NCI-H2107 (cell line): ENCODE results near the gene ABCB1.
"Not testable (repeated sequence)": the region's sequence is repeated elsewhere in the genome, so short reads cannot be mapped to it uniquely, and the experiment has no call there.

Source experiments
- DNase-seq: peaks from one replicate; lab custom pipeline; 2025; lab: John Stamatoyannopoulos, UW

ABCB1 gene

GRCh38 chr7:87575521-87575920 is 25.2 kb downstream of the ABCB1 start:
- DNase-seq = no peak

DNA sequence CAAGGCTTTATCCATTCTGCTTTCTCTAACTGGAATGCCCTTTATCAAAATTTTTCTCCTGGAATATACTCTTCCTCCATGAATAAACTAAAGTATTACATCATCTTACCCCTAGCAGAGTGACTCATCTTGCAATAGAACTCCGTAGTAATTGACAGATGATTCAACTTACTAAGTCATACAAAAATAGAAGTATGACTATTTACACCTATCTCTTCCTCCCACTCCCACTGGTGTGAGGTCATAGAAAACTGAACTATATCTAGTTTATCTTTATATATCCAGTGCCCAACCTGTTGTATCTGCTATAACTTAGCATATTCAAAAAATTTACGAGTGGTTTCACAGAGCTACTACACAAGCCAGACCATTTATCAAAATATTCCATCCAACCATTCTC is 26.1 kb downstream of the ABCB1 start:
- no peak for DNase-seq

DNA sequence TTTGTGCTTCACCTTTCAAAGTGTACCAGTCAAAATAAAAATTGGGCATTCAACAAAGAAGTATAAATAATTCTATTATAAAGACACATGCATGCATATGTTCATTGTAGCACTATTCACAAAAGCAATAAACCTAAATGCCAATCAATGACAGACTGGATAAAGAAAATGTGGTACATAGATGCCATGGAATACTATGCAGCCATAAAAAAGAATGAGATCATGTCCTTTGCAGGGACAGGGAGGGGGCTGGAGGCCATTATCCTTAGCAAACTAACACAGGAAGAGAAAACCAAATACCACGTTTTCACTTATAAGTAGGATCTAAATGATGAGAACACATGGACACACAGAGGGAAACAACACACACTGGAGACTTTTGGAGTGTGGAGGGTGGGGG is 28.2 kb downstream of the ABCB1 start:
- not testable (repeated sequence) for DNase-seq

DNA sequence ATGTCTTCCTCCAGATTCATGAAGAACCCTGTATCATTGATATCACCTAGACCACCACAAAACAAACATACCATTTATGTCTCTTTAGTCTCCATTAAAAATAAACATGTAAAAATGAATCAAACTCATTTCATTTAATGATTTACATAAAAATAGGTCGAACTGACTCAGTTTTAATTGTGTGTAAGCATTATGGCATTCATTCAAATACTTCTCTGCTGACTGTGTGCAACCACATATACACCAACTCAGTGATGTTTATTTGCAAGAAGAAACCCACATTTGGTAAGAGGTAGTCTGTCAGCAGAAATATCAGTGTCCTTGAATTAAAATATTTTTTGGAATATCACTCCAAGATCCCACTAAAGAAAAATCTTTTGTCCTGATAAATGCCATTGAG is 30.5 kb downstream of the ABCB1 start:
- DNase-seq = no peak

GRCh38 chr7:87567052-87567451 is 33.6 kb downstream of the ABCB1 start:
- DNase-seq = no peak

DNA sequence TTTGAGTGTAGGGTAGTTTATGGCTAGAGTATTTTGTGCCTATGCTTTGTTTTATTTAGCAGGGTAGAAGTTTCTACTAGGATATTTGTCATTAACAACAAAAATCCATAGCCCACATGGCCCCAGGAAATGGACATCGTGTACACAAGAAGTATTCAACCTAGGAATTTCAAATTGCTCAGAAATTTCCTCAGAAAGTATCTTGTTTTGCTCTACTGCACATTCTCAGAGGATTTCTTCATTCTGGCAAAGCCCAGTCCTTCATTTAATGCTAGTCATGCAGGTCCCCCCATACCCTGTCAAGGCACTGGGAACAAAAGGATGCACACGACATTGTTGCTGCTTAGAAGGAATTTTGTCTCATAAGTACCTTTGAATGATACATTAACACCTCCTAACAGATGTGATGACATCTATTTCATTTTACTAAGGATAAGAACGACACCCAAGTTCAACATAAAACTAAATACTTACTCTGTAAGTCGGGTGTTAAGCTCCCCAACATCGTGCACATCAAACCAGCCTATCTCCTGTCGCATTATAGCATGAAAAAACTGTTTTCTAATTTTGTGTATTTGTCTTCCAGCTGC is 34.3 kb downstream of the ABCB1 start:
- DNase-seq = no peak

DNA sequence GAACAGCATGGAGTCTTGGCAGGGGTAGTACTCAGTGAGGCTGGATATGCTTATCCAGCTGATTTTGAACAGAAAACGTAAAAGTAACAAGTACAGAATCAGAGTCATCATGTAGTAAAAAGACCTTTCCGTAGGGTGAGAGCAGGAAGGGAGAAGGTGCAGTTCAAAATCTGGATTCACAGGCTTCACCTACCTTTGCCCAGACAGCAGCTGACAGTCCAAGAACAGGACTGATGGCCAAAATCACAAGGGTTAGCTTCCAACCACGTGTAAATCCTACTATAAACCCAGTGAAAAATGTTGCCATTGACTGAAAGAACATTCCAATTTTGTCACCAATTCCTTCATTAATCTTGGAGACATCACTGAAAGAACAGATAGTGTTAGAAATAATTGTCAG is 34.8 kb downstream of the ABCB1 start:
- no peak for DNase-seq

DNA sequence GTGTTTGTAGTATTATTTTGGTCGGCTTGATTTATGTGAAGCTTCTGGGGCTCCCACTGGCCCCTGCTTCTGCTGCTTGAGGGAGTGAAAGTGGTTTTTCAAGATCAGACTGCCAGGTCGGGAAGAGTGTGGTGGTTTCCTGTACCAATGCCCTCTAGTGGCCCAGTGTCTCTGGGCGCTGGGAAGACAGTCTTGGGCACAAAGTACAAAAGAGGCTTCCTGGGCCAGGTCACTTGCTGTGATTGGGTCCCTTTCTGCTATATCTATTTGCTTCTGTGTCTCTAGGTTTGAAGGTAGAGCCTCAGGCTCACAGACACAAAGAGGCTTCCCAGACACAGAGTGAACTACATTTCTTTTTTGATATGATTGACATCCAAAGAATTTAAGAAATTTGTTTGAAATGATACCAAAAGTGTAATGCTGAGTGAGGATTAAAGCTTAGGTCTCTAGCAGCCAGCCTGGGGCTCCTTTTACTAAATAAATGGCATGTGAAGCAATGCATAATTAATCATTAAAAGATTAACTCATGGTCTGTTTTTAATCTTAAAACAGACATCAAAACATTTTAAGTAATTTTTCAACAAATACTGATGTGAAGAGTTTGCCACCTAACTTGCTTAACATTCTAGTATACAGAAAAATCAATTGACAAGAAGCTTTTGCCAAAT is 36.3 kb downstream of the ABCB1 start:
- DNase-seq = no peak

DNA sequence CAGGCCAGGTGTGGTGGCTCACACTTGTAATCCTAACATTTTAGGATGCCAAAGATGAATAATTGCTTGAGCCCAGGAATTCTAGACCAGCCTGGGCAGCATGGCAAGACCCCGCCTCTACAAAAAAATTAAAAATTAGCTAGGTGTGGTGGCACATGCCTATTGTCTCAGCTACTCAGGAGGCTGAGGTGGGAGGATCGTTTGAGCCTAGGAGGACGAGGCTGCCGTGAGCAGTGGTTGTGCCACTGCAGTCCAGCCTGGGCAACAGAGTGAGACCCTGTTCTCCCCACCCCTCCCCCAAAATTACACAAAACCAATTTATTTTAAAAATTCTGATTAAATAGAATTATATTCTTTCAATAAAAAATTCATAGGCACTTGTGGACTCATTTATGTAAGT is 39.0 kb downstream of the ABCB1 start:
- DNase-seq = no peak

DNA sequence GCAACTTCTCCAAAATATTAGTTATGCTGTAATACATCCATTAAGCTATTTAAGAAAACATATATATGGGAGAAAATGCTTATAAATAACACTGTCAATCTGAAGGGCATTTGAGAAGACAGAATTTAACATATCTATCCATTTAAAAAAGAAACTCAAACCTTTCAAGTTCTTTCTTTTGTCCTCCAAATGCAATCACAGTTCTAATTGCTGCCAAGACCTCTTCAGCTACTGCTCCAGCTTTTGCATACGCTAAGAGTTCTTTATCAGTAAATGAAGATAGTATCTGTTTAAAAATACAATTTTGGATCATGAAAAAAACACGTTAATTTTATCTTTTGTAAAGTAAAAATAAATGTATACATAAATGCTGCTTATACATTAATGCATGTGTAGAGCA is 39.6 kb downstream of the ABCB1 start:
- DNase-seq = no peak

- no peak for DNase-seq
These were observed 48.3 kb downstream of the ABCB1 start for GRCh38 chr7:87552351-87552900.

GRCh38 chr7:87548123-87548919 is 52.4 kb downstream of the ABCB1 start:
- no peak for DNase-seq

DNA sequence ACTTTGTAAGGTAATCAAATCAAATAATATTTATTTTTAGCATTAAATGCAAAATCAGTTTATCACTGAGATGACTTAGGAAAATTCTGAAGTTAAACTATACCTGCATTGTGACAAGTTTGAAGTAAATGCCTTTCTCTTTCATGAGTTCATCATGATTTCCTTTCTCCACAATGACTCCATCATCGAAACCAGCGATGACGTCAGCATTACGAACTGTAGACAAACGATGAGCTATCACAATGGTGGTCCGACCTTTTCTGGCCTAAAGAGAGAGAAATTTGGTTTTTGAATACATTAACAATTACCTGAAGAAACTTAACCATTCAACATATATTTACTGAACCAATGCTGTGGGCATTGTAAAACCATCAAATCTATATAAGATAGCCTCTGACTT is 54.9 kb downstream of the ABCB1 start:
- no peak for DNase-seq

DNA sequence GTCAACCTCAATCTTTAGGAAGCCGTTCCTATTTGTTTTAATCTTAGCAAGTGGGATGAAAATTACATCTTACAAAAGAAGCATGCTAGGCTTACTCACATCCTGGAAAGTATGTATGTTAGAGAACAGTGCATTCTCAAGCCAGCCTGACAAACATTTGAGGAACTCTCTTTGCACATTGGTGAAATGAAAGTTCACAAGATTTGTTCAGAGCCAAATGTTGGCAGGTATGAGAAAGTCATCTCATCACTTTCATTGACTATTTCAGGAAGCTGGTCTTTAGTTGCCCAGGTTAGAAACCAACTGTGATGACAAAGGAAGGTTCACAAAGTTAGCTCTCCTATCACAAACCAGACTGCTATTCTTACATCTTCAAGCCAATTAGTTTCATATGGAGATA is 57.1 kb downstream of the ABCB1 start:
- no peak for DNase-seq

GRCh38 chr7:87541648-87542047 is 59.0 kb downstream of the ABCB1 start:
- DNase-seq = no peak

DNA sequence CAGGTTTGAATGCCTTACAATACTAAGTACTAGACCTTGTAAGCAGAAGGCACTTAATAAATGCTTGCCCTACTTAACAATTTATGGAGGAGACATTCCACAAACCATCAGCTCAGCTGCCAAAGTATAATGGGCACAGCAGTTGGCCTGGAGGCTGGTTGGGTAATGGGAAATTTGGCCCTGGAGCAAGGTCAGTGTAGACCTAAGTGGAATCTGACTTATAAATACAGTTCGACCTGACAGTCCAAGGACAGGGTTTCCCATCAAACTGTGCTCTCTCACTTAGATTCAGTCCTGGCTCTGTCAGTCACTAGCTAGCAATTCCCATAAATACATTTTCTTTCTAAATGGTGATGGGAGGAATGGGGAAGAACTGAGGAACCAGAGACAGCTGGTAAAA is 62.6 kb downstream of the ABCB1 start:
- DNase-seq = no peak

- DNase-seq = no peak
These were observed 66.6 kb downstream of the ABCB1 start for GRCh38 chr7:87534072-87534471.

DNA sequence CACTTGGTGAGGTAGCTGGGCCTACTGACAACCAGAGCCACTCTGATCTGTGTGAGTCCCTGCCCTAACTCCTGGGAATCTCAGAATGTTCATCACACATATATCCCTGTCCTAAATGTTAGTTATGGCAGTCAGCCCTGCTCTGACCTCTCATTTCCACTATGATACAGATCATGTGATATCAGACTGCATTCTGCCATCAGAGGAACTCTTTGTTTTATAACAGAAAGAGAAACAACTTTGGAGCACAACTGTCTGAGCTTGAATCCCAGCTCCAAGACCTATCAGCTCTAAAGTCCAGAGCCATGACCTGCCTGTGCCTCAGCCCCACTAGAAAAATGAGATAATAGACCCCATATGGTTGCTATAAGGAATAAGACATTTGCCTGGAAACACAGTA is 70.6 kb downstream of the ABCB1 start:
- DNase-seq = no peak

GRCh38 chr7:87528730-87529129 is 72.0 kb downstream of the ABCB1 start:
- DNase-seq = no peak

DNA sequence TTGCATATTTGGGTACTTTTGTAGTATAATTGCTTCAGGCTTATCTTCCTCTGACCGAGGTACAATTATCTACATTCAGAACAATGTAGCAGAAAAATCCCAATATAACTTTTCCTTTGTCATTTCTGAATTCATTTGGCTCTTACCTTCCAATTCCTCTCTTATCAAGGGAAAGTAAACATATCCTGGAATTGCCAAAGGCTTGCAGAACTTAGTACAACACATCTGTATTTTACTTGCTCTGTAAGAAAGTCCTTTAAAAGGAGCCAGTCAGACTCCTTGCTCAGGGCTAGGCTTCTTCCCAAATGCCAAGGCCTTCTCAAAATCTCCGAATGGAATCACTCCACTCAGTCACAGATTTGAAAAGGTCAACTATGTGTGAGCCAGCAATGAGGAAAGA is 81.9 kb downstream of the ABCB1 start:
- no peak for DNase-seq

DNA sequence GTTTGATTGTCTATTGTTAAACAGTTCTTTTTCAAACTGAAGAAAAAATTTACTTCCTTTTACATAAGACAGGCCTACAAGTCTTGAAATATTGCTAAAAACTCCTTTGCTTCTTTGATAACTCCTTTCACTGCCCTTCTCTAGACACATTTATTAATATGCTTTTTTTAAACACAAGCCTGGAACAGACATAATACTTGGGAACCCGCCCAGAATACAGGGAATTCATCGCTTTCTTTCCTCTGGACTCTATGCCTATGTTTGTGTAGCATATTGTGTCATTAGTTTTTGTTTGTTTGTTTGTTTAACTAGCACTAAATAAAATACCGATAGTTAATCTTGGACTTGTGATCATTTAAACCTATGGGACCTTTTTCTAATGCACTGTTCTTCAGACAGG is 82.8 kb downstream of the ABCB1 start:
- no peak for DNase-seq

DNA sequence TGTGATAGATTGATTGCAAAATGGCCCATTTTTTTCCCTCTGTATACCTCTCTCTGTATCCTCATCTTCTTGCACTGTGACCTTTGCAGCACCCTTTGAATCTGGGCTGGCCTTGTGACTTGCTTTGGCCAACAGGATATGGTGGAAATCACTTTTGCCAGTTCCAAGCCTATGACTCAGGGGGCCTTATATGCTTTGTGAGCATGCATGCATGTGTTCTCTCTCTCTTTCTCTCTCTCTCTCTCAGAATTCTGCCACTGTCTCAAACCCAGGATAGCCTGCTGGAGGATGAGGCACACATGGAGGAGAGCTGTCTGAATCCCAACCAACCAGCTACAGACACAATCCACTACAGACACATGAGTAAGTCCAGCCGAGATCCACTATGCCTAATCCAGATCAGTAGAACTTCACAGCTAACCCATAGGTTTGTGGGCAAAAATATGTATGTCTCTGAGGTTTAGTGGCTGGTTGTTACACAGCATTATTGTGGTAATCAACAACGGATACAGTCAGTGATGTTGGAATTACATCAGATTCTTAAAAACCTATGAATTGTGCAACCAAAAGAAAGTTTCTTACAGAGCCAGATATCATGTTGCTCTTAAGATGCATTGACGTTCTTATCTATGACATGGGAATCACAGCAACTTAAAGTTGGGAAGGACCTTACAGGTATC is 83.4 kb downstream of the ABCB1 start:
- DNase-seq = no peak
